ENCODE results near the gene HHIPL1. TPM values are rescaled to one million over a fixed set of nuclear protein-coding genes. Genes with fewer than 3 reads are reported as not detected.

HHIPL1 gene
- total RNA-seq, 3 donors from 2014 or later, result 1.3 to 4.6 (median 2.3) TPM

GRCh38 chr14:99604766-99605298 lies 40.1 kb upstream of the HHIPL1 start:
- intact Hi-C loops (cut with DNase I; ENCODE audit: low total_unique reads), result loop anchor here (5.0 kb wide), 1 partner anchor 43 kb away; no protein-coding TSS in a partner anchor
- peaks cover 6 to 14% of the 10 kb centered on the region in 2 donors for H3K4me1 ChIP-seq
- TF ChIP-seq CTCF (IDR thresholded peaks at IDR 0.05), result no peak
- no peak for TF ChIP-seq POLR2A (IDR thresholded peaks at IDR 0.05)
- TF ChIP-seq POLR2AphosphoS5 (IDR thresholded peaks at IDR 0.05), result no peak
- H3K4me3 ChIP-seq, result peak overlapping the region; percentile 76 to 88 (median 77)
- no peaks in the 10 kb centered on the region for H3K27me3 ChIP-seq
- no peaks in the 10 kb centered on the region for H3K9me3 ChIP-seq
- H3K27ac ChIP-seq, result peak overlapping the region; percentile 89 to 94
- no peak for DNase-seq (ENCODE audit: low spot score in 2 of 2)
- no peaks in the 10 kb centered on the region for H3K36me3 ChIP-seq

DNA sequence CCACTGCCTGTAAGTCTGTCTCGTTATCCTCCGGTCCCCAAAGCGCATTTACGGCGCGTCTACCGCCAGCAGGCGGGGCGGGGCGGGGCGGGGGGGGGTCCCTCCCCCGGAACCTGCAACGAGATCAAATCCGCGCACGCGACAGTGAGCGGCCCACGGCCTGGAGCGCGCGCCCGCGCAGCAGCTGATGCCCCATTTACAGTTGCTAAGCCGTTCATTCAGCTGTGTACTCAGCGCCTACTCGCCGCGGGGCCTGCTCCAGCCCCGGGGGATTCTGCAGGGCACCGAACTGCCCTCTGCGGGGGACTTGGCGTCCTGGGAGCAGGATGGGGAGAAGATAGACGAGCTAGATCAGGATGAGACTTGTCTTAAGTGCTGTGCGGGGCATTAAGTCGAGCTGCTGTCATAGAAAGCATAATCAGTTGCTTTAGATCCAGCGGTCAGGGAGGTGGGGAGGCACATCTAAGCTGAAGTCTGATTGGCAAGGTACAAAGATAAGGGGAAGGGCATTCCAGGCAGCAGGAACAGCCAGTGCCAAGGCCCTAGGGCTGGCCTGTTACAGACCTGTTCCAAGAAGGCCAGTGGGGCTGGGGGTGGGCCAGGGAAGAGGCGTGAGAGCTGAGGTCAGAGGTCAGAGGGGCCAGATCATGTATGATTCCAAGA lies 39.5 kb upstream of the HHIPL1 start:
- H3K27me3 ChIP-seq, result no peaks in the 10 kb centered on the region
- peak overlapping the region; percentile 76 to 88 (median 77) for H3K4me3 ChIP-seq
- intact Hi-C loops (cut with DNase I; ENCODE audit: low total_unique reads), result no loop called here
- H3K4me1 ChIP-seq, result peaks cover 6 to 14% of the 10 kb centered on the region in 2 donors
- no peaks in the 10 kb centered on the region for H3K36me3 ChIP-seq
- peak in 1 of 2 donors; percentile 50 for DNase-seq (ENCODE audit: low spot score in 2 of 2)
- no peak for TF ChIP-seq POLR2A (IDR thresholded peaks at IDR 0.05)
- TF ChIP-seq POLR2AphosphoS5 (IDR thresholded peaks at IDR 0.05), result no peak
- TF ChIP-seq CTCF (IDR thresholded peaks at IDR 0.05), result no peak
- no peaks in the 10 kb centered on the region for H3K9me3 ChIP-seq
- H3K27ac ChIP-seq, result peak overlapping the region; percentile 89 to 94

GRCh38 chr14:99606359-99606758 lies 38.6 kb upstream of the HHIPL1 start:
- peaks cover 6 to 14% of the 10 kb centered on the region in 2 donors for H3K4me1 ChIP-seq
- intact Hi-C loops (cut with DNase I; ENCODE audit: low total_unique reads), result no loop called here
- no peak overlapping the region for H3K27ac ChIP-seq
- H3K27me3 ChIP-seq, result no peaks in the 10 kb centered on the region
- no peak for DNase-seq (ENCODE audit: low spot score in 2 of 2)
- no peak overlapping the region for H3K4me3 ChIP-seq
- H3K9me3 ChIP-seq, result no peaks in the 10 kb centered on the region
- TF ChIP-seq CTCF (IDR thresholded peaks at IDR 0.05), result no peak
- TF ChIP-seq POLR2AphosphoS5 (IDR thresholded peaks at IDR 0.05), result no peak
- no peak for TF ChIP-seq POLR2A (IDR thresholded peaks at IDR 0.05)
- H3K36me3 ChIP-seq, result no peaks in the 10 kb centered on the region

- intact Hi-C loops (cut with DNase I; ENCODE audit: low total_unique reads), result no loop called here
- H3K4me3 ChIP-seq, result no peak overlapping the region
- no peak for TF ChIP-seq POLR2AphosphoS5 (IDR thresholded peaks at IDR 0.05)
- no peak for TF ChIP-seq POLR2A (IDR thresholded peaks at IDR 0.05)
- no peak for TF ChIP-seq CTCF (IDR thresholded peaks at IDR 0.05)
- H3K27ac ChIP-seq, result no peak overlapping the region
- H3K4me1 ChIP-seq, result no peaks in the 10 kb centered on the region
- no peaks in the 10 kb centered on the region for H3K36me3 ChIP-seq
- H3K9me3 ChIP-seq, result no peaks in the 10 kb centered on the region
- no peaks in the 10 kb centered on the region for H3K27me3 ChIP-seq
- DNase-seq (ENCODE audit: low spot score in 2 of 2), result no peak
Observed at GRCh38 chr14:99608591-99608990, 36.3 kb upstream of the HHIPL1 start.

Data from breast epithelium (tissue), 4 donors.